ENCODE results near the gene BPIFB2.
"Not testable (repeated sequence)": the region's sequence is repeated elsewhere in the genome, so short reads cannot be mapped to it uniquely, and the experiment has no call there.

Gene BPIFB2, protein sequence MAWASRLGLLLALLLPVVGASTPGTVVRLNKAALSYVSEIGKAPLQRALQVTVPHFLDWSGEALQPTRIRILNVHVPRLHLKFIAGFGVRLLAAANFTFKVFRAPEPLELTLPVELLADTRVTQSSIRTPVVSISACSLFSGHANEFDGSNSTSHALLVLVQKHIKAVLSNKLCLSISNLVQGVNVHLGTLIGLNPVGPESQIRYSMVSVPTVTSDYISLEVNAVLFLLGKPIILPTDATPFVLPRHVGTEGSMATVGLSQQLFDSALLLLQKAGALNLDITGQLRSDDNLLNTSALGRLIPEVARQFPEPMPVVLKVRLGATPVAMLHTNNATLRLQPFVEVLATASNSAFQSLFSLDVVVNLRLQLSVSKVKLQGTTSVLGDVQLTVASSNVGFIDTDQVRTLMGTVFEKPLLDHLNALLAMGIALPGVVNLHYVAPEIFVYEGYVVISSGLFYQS

DNA sequence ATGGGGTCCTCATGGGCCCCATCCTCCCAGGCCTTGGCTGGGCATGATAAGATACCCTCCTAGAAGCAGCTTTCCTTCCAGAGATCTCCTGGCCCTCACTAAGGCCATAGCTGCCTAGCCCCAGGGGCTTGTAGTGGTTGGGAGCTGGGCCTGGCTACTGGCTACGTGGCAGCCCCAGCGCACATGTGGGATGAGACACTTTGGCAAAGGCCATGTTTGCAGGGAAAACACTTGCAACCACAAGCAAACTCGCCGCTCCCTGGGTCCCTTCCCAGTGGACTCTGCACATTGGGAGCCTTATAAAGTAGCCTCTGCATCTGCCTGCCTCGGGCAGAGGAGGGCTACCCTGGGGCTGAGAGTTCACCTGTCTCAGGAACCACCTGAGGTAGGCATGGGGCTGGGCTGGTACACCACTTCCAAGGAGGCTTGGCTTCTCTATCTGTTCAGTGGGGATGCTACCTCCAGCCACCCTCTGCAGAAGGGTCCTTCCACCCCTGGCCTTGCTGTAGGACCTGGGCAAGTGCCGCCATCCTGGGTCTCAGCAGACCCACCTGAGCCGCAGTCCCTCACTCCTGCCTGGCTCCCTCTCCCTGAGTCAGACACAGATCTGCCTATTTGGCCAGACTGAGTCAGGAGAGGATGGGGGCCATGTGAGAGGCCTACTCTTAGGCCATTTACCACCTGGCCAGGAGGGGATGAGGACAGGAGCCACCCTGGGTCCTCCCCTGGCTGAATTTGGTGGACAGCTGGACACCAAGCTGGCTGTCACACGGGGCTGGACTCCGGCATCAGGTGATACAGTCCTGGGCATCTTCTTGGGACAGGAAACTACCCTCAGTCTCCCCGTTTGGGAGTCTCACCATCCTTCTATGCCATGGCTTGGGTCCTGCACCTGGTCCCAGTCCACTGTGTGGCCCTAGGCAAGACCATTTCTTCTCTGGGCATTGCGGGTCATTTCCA lies at the start of gene BPIFB2:
TSS of gene BPIFB2 (plus strand) at position 329 of the 960 bp plus-strand sequence. CDS start 871 bp downstream, outside the sequence.
- FAIRE-seq (no peak), DNase-seq (ENCODE audit: extremely low spot score, insufficient read length, low read depth) (no peak)

DNA sequence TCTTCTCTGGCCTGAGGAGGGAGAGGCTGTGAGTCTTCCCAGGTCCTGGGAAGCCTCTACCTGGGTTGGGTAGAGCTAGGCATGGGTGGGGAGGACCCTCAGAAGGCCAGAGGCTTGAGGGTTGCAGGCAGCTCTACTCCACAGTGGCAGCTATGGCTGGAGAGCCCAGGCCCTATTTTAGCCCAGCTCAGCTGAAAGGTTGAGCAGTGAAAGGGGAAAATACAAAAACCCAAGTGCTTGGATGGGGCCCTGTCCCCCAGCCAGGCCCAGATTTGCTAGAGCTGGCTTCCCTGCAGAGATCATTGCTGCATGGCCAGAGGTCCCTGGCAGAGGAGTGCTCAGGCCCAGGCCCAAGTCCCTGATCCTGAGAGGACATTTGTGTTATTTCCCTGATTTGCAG lies 48.9 kb upstream of the BPIFB2 start:
- no peak for FAIRE-seq
- DNase-seq (ENCODE audit: extremely low spot score, insufficient read length, low read depth) = no peak

DNA sequence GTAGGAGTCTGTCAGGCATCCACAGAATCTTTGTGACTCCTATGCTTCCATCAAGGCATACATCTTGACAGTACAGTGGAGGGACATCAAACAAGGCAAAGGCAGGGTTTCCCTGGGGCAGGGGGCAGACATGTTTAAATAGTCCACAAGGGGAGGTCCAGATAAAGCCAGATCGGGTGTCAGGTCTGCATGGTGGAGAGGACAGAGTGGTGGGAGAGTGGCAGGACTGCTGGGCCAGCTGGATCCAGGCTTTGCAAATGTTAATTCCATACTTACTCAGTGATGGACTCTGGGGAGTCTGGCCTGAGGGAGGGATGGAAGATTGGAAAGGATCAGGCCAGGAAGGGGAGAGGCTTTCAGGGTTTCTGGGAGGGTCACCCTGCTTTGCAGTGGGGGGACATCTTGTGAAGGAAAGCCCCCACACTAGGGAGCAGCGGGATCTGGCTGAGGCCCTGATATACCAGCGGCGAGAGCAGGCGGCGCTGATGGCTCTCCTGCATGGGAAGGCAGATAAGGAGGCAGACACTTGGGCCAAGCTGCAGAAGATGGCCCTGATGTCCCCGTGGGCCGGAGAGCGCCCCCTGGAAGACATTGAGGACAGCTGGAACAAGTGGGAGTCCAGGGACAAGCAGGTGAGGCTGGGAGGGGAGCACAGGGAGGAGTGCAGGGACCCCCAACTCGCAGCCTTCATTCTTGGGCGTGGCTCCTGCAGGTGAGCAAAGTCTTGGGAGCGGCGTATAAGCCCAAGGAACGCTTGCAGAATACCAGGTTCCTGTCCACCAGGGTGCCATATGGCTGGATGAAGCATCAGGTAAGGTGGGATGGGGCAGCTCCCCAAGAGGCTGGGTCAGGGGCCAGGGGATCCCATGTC lies 47.9 kb upstream of the BPIFB2 start:
- DNase-seq (ENCODE audit: extremely low spot score, insufficient read length, low read depth) = no peak
- no peak for FAIRE-seq

DNA sequence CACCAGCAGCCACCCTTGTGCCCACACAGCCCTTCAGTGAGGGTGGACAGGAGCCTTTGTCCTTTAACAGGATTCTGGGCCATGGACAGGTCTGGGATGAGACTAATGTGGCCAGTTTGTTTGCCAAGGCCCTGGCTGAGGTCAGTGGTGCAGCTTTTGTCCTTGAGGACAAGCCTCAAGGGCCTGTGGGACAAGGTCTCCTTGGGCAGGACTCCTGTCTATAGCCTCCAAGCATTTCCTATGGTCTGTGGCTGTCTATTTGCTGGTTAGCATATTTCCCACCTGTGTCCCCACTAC lies 47.3 kb upstream of the BPIFB2 start:
- FAIRE-seq (no peak), DNase-seq (ENCODE audit: extremely low spot score, insufficient read length, low read depth) (no peak)

DNA sequence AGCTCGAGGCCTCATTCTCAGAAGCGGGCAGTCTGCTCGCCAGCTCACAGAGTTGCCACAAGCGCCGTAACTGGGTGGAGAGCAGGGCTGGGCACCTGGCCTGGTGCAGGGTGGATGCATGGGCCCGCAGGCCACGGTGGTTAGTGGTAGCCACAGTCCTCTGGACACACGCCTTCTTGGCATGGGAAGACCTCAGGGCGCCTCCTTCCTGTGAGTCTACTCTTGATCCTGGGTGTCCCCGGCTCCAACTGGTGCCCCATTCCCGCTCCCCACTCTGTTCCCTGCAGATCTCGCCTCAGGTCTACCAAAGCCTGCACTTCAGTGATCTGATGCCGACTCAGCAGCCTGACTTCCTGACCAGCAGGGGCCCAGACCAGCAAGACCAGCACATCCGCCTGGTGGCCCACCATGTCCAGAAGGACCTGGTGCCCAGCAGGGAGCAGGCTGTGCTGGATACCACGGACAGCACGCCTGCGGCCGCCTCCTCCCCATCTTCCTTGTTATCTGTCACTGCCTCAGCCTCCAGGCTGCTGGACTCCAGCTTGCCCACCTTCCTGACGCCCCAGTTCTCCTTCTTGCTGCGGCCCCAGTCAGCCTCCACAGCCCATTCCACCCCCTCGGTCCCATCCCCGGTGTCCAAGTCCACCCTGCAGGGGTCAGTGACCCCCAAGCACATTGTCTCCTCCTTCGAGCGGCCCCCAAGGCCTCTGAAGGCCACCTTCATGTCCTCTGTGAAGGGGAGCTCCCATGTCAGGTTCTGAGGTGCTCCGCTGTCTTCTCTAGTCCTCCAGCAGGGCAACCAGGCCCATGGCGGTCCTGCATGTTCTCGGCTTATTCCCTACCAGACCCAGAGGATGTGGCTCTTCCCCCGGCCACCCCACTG lies 46.4 kb upstream of the BPIFB2 start:
- DNase-seq (ENCODE audit: extremely low spot score, insufficient read length, low read depth) = no peak
- no peak for FAIRE-seq

DNA sequence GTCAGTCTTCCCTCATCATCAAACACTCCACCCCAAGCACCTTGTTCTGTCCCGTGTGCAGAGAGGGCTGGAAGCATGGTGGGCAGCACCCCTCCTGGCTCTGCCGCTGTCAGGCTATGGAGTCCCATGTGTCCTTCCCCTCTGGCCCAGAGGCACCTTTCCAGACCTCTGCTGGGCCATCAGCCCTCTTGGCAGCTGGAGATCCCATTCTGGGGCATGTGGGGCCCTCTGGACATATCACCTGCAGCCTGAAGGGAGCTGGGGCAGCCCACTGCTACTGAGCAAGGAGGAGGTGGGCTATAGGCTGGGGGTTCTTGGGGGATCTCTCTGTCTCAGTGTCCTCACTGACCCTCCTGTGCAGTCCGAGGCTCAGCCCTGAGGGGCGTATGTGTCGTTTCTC lies 45.5 kb upstream of the BPIFB2 start:
- DNase-seq (ENCODE audit: extremely low spot score, insufficient read length, low read depth) = no peak
- no peak for FAIRE-seq

DNA sequence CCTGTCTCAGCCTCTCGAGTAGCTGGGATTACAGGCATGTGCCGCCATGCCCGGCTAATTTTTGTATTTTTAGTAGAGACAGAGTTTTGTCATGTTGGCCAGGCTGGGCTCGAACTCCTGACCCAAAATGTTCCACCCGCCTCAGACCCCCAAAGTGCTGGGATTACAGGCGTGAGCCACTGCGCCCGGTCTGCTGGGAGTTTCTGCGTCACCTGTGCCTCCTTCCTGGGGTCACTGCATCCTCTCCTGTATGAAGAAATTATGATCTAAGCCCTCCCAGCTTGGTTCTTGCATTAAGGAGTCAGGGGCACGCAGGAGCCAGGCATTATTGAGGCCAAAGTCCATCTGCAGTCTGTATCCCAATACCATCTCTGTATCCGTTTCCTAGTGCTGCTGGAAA lies 44.9 kb upstream of the BPIFB2 start:
- FAIRE-seq; DNase-seq (ENCODE audit: extremely low spot score, insufficient read length, low read depth): not testable (repeated sequence)

DNA sequence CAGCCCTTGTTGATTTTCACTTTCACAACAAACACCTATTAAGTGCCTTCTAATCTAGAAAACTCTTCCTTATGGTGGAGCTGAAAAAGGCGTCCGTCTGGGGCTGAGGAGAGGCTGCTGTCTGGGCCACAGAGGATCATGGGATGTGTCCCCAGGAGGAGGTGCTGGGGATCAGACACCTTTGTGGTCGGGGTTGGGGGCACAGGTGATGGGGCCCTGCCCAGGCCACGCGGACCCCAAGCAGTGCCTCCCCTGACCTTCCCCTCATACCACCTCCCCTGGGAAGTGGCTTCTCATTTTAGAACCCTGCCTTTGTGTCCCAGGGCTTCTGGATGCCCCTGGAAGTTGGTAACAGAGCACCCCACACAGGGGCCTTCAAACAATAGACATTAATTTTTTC lies 44.3 kb upstream of the BPIFB2 start:
- DNase-seq (ENCODE audit: extremely low spot score, insufficient read length, low read depth) = no peak
- no peak for FAIRE-seq

DNA sequence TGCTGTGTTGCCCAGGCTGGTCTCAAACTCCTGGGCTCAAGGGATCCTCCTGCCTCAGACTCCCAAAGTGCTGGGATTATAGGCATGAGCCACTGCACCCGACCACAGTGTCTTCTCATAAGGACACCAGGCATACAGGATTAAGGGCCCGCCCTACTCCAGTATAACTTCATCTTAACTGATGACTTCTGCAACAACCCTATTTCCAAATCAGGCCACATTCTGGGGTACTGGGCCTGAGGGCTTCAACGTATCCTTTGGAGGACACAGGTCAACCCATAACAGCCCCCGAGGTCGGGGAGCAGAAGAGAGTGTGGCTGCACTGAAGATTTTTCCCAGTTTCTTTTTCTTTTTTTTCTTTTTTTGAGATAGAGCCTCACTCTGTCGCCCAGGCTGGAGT lies 42.9 kb upstream of the BPIFB2 start:
- FAIRE-seq (no peak), DNase-seq (ENCODE audit: extremely low spot score, insufficient read length, low read depth) (no peak)

DNA sequence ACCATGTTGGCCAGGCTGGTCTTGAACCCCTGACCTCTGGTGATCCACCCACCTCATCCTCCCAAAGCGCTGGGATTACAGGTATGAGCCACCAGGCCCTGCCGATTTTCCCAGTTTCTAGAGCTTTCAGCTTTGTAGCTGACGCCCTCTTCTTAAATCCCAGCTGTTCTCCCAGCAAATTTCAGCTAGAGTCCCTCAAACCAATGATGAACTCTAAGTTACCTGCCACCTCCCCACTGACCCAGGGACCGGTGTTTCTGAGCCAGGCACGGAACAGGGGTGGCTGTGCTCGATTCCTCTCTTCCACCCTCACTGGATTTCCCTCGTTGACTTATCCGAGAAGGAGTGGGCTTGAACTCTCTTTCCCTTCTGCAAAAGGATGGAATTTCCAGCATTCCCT lies 42.4 kb upstream of the BPIFB2 start:
- FAIRE-seq = no peak
- DNase-seq (ENCODE audit: extremely low spot score, insufficient read length, low read depth) = no peak

DNA sequence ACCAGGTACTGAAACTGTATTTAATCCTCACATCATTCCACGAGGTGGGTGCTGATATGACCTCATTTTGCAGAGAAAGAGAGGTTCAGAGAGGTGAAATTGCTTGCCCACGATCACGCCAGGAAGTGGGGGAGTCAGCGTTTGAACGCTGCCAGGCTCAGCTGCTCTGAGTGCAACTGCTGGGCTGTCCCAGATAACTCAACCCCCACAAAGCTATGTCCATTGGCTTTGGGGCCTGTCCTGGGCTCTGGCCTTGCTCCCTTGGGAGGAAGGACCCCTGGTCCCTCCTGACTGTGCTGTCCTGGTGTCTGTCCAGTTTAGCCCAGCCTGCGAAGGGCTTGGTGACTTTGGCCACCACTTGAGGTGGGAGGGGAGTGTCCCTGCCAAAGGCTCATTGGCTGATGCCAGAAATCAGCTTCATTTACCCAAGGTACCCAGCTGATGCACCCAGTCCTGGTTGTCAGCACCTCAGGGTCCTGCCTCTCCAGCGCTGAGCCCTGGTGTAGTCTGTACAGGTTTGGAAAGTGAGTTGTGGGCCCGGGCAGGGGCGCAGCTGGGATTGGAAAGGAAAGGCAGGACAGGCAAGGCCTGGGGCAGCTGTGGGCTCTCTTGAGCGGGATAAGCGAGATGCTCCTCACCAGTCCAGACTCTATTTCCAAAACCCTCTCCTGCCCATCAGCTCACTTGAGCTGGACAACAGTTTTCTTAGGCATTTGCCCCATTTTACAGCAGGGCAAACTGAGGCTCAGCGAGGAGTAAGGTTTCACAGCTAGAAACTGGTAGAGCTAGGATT lies 41.7 kb upstream of the BPIFB2 start:
- no peak for DNase-seq (ENCODE audit: extremely low spot score, insufficient read length, low read depth)
- FAIRE-seq = no peak

DNA sequence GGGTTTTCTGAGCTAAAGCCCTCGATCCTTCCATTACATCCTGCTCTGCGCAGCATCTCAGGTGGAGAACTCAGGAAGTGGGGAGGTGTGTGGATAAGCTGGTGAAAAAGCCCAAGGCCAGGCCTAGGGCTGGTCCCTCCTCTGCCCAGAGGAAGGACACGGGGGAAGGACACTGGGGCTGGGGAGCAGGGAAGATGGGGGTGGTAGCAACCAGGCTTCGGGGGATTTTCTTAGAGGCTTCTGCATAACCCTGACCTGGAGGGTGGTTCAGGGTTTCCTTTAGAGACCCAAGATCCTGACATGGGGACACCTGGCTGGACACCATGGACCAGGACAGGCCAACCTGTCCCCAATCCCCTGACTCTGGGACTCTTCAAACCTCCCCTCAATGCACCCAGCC lies 41.1 kb upstream of the BPIFB2 start:
- FAIRE-seq (no peak), DNase-seq (ENCODE audit: extremely low spot score, insufficient read length, low read depth) (no peak)

DNA sequence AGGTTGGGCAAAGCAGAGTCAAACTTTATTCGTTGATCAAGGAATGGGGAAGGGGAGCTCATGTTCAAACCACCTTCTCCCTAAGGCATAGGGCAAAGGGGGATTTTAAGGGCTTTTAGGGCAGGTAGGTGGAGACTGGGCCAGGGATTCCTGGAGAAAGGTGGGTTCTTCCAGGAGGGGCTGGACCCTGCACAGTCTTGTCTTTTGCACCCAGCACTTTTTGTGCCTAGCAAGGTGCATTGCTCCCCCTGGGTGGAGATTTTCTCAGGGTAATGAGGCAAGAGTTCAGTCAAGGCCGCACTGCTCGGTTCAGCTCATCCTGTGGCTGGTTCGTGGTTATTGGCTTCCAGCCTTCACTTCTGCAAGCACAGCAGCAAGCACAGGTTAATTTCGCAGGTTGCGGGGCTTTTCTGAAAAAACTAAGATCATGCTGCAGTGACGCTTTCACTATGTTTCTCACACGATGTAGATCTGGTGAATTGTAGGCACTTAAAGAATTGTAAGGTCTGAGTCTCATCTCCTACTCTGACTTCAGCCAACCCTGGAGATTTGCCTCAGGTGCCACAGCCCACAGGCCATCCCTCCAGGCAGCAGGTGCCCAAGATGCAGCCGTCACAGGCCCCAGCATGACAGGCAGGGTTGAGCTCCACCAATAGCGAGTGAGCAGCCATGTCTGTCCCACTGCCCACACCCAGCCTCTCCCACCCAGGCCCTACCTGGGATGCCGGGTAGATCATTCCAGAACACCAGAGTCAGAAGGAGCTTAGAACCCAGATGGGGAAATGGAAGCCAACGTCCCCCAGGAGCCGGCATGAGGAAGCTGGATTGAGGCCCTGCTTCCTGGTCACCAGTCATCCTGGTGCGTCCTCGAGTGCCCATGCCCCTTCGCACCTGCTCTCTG lies 40.4 kb upstream of the BPIFB2 start:
- FAIRE-seq (peak; percentile 52), DNase-seq (ENCODE audit: extremely low spot score, insufficient read length, low read depth) (no peak)

DNA sequence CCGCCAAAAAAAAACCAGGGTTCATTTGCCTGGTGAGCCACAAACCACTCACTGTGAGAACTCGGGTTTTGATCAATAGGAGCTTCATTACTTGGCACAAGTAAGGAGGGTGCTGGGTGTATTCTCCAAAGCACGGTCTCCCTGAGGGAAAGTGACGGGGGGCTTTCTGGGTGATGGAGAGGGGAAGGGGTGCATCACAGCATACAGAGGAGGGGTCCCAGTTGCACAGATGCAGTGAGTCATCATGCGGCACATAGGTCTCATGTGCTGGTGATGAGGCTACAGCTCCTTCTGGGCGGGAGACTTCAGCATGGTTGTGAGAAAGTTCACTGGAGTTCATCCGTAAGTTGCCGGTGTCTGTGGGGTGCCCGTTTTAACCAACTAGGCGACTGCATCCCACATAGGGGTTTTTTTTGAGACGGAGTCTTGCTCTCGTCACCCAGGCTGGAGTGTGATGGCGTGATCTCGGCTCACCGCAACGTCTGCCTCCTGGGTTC lies 39.5 kb upstream of the BPIFB2 start:
- DNase-seq (ENCODE audit: extremely low spot score, insufficient read length, low read depth) (no peak), FAIRE-seq (no peak)

DNA sequence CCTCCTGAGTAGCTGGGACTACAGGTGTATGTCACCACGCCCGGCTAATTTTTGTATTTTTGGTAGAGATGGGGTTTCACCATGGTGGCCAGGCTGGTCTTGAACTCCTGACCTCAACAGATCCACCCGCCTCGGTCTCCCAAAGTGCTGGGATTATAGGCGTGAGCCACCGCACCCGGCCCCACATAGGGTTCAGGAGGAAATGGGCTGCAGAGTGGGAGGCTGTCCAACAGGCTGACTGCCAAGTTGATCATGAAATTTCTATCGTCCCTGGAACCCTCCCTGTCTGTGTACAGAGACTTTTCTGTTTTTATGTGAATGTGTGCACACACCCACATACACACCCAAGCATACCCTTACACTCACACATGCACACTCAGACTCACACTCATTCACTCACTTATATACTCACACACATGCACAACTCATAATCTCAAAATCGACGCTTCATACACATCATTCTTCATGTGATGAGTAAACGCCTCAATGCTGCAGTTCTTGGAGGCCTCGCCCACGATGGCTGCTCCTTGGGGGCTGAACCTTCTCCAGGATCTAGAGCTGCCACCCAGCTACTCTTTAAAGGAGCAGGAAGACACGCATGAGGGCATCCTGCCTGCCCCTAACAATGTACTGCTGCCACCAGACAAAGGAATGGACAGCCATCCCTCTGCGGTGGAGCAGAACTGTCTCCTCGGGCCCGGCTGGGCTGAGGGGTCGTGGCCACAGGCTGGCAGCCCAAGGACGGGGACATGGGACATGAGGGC lies 38.8 kb upstream of the BPIFB2 start:
- no peak for FAIRE-seq
- no peak for DNase-seq (ENCODE audit: extremely low spot score, insufficient read length, low read depth)

DNA sequence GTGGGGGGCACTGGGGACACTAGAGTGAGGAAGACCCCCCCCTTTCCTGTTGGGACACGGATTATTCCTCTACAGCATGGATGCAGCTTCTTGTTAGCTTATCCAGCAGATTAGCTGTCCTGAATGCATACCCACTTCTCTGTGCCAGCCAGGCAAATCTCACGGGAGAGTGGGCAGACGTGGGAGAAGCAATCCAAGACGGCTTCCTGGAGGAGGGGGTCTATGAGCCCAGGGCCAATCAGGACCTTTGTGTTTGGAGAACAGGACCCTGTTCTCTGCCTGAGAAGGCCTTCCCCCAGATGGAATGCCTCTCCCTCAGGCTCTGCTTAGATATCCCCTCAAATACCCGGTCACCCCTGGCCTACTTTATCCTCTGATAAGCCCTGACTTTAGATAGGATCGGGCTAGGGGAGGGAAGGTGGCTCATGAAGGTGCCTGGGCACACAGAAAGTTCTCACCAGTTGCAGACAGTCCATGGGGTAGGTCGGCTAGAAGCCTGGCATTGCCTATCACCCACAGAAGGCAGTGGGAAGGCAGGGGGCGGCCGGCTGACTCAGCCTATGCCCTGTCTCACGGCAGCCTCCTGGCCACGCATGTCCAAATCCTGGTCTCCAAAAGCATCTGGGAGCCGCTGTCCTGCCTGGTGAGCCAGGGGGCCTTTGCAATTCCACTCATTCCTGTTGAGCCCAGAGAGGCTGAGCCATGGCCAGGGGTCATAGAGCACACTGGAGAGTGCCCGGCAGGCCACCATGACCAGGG lies 38.0 kb upstream of the BPIFB2 start:
- FAIRE-seq = no peak
- no peak for DNase-seq (ENCODE audit: extremely low spot score, insufficient read length, low read depth)
